ENCODE data around the gene P2RY8. TPM values are rescaled to one million over a fixed set of nuclear protein-coding genes. Genes with fewer than 3 reads are reported as not detected.

The P2RY8 gene
- total RNA-seq, 4 donors from 2014 or later = 0.34 to 1.3 (median 0.64) TPM

DNA sequence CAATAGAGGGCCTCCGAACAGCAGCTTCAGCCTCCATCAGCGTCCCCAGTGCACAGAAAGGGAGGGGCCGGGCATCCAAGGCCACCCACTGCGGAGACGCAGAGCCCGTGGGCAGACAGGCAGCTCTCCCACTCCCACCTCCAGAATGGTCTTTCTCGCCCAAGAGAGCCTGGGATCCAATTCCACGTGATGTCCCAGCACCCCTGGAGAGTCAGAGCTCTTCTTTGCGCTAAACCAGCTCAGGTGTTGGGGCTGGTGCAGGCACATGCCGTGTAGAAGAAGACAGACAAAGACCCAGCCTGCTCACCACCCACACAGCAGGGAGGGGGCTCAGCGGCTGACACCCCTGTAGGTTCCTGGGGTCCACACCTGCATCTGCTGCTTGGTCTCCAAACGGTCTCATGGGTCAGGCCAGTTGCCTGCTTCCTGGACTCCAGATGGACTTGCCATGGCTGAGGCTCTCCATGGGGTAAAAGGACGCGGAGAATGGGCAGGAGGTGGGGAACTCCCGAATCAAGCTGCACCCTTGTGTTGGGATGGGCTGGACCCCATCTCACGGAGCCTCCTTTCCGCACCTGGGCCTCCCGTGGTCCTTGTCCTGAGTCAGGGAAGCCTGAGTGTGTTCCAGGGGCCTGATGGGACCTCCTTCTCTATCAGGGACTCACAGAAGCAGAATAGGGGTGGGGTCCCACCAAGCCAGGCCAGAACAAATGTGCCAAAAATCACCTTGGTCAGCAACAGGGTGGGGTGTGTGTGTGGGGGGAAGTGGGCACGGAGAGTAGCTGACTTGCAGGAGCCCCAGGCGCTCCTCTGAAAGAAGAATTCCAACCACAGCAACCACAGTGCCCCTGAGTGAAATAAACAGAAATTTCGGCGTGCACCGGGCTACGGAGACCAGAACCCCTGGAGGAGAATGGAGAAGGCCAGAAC lies 72.7 kb downstream of the P2RY8 start:
- intact Hi-C loops (cut with DNase I) = no loop called here
- DNase-seq = no peak
- H3K27ac ChIP-seq = no peak overlapping the region
- WGBS, 2 donors = 71 to 80% methylated on average over 12 to 13 of the region's 24 CpGs
- no peaks in the 10 kb centered on the region for H3K36me3 ChIP-seq
- no peak for TF ChIP-seq POLR2A (IDR thresholded peaks at IDR 0.05)
- TF ChIP-seq, protein P1, sequence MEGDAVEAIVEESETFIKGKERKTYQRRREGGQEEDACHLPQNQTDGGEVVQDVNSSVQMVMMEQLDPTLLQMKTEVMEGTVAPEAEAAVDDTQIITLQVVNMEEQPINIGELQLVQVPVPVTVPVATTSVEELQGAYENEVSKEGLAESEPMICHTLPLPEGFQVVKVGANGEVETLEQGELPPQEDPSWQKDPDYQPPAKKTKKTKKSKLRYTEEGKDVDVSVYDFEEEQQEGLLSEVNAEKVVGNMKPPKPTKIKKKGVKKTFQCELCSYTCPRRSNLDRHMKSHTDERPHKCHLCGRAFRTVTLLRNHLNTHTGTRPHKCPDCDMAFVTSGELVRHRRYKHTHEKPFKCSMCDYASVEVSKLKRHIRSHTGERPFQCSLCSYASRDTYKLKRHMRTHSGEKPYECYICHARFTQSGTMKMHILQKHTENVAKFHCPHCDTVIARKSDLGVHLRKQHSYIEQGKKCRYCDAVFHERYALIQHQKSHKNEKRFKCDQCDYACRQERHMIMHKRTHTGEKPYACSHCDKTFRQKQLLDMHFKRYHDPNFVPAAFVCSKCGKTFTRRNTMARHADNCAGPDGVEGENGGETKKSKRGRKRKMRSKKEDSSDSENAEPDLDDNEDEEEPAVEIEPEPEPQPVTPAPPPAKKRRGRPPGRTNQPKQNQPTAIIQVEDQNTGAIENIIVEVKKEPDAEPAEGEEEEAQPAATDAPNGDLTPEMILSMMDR (IDR thresholded peaks at IDR 0.05) = no peak
- peaks cover 0 to 56% (median 0%) of the 10 kb centered on the region in 4 donors for H3K27me3 ChIP-seq
- no peak overlapping the region for H3K4me3 ChIP-seq
- H3K4me1 ChIP-seq = peaks cover 0 to 21% (median 0%) of the 10 kb centered on the region in 3 donors
- no peaks in the 10 kb centered on the region for H3K9me3 ChIP-seq

DNA sequence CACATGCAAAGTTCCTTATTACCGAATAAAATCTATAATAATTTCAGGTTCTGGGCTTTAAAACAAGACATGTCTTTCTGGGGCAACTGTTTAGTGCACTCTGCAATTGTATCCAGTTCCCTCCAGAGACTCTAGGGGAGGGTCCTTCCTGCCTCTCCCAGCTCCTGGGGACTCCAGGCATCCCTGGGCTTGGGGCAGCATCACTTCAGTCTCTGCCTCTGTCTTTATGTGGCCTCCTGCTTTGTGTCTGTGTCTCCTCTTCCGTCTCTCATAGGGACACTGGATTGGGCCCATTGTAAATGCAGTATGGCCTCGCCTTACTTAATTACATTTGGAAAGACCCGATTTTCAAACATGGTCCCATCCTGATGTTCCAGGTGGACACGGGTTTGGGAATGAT lies 73.4 kb downstream of the P2RY8 start:
- no peak overlapping the region for H3K4me3 ChIP-seq
- H3K9me3 ChIP-seq = no peaks in the 10 kb centered on the region
- TF ChIP-seq POLR2A (IDR thresholded peaks at IDR 0.05) = no peak
- TF ChIP-seq, protein P1 (IDR thresholded peaks at IDR 0.05) = no peak
- peak overlapping the region in 1 of 4 donors; percentile 62 for H3K27ac ChIP-seq
- WGBS, 2 donors = 75 to 82% methylated on average over 2 to 5 of the region's 5 CpGs
- peaks cover 0 to 52% (median 0%) of the 10 kb centered on the region in 4 donors for H3K27me3 ChIP-seq
- intact Hi-C loops (cut with DNase I) = no loop called here
- no peak for DNase-seq
- H3K36me3 ChIP-seq = no peaks in the 10 kb centered on the region
- peaks cover 0 to 21% (median 0%) of the 10 kb centered on the region in 3 donors for H3K4me1 ChIP-seq

DNA sequence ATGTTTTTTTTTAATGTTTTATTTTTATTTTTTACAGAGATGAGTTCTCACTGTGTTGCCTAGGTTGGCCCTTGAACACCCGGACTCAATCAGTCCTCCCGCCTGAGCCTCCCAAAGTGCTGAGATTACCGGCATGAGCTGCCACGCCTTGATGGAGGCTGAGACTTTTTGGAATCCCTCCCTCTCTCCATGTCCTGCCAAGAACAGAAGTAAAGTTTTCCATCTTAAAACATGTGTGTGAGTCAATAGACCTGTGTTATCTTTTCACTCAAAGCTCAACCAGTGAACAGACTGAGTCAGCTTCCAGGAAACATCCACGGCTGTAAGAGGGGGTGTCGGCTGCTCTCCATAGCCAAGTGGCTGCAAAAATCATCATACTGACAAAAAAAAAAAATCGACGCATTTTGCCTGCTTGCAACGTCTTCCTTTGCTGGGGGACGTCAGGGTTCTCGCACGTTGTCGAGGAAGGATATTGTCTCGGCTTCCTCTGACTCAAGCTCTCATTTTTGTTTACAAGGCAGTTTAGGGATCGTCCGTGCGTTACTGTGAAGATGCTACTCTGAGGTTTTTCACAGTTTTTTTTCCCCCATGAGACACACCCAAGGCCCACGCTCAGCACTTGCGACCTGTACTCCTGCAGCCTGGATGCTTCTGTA lies 74.3 kb downstream of the P2RY8 start:
- peak overlapping the region in 2 of 4 donors; percentile 5 to 62 for H3K27ac ChIP-seq
- 54 to 56% methylated on average over 19 of the region's 19 CpGs for WGBS, 2 donors
- no peak for TF ChIP-seq POLR2A (IDR thresholded peaks at IDR 0.05)
- TF ChIP-seq, protein P1 (IDR thresholded peaks at IDR 0.05) = no peak
- DNase-seq = no peak
- intact Hi-C loops (cut with DNase I) = no loop called here
- peaks cover 0 to 21% (median 0%) of the 10 kb centered on the region in 3 donors for H3K4me1 ChIP-seq
- no peaks in the 10 kb centered on the region for H3K9me3 ChIP-seq
- no peak overlapping the region for H3K4me3 ChIP-seq
- H3K27me3 ChIP-seq = peaks cover 0 to 44% (median 0%) of the 10 kb centered on the region in 4 donors
- H3K36me3 ChIP-seq = no peaks in the 10 kb centered on the region

DNA sequence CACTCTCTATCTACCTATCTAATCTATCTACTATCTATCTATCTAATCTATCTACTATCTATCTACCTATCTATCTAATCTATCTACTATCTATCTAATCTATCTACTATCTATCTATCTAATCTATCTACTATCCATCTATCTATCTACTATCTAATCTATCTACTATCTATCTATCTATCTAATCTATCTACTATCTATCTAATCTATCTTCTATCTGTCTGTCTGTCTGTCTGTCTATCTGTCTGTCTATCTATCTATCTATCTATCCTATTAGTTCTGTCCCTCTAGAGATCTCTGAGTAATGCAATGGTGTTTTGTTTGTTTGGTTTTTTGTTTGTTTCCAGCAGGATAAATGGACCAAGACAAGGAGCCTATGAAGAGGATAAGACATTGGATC lies 74.9 kb downstream of the P2RY8 start:
- intact Hi-C loops (cut with DNase I) = no loop called here
- Histone ChIP-seq H3K27ac (no peak overlapping the region), H3K9me3 (no peaks in the 10 kb centered on the region), H3K27me3 (peaks cover 0 to 38% (median 0%) of the 10 kb centered on the region in 4 donors), H3K36me3 (no peaks in the 10 kb centered on the region), H3K4me1 (peaks cover 0 to 21% (median 0%) of the 10 kb centered on the region in 3 donors), H3K4me3 (no peak overlapping the region)
- no peak for DNase-seq
- TF ChIP-seq, protein P1 (IDR thresholded peaks at IDR 0.05) = no peak
- no peak for TF ChIP-seq POLR2A (IDR thresholded peaks at IDR 0.05)

DNA sequence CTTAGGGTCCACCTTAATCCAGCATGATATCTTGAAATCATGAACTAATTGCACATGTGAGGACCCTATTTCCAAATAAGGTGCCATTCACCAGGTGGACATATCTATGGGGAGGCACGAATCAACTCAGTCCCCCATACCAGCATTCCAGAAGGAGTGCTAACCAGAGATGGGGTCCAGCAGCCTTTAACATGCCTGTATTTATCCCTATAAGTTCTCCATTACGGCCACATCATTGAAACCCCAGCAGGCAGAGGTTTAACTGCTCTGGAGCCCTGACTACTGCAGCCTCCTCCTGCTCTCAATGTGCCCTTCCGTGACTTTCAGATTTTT lies 81.1 kb downstream of the P2RY8 start:
- no peak overlapping the region for H3K27ac ChIP-seq
- no peaks in the 10 kb centered on the region for H3K36me3 ChIP-seq
- peaks cover 11 to 24% (median 12%) of the 10 kb centered on the region in 3 donors for H3K4me1 ChIP-seq
- intact Hi-C loops (cut with DNase I) = loop anchor here (10.0 kb wide), 1 partner anchor 139 kb away; the partner anchor contains the start of gene AKAP17A
- no peak overlapping the region for H3K4me3 ChIP-seq
- 57 to 87% methylated on average over 3 of the region's 3 CpGs for WGBS, 2 donors
- H3K27me3 ChIP-seq = no peaks in the 10 kb centered on the region
- TF ChIP-seq, protein P1 (IDR thresholded peaks at IDR 0.05) = no peak
- TF ChIP-seq POLR2A (IDR thresholded peaks at IDR 0.05) = no peak
- DNase-seq = no peak
- no peaks in the 10 kb centered on the region for H3K9me3 ChIP-seq
